OCI-M2 (cell line): Measurements from ENCODE around the gene E2F1.
"Not testable (repeated sequence)": the region's sequence is repeated elsewhere in the genome, so short reads cannot be mapped to it uniquely, and the experiment has no call there.

Experiments used
- DNase-seq: peaks from one replicate; lab custom pipeline; 2025; ENCODE audit not compliant: unreplicated experiment; lab: John Stamatoyannopoulos, UW

The E2F1 gene

DNA sequence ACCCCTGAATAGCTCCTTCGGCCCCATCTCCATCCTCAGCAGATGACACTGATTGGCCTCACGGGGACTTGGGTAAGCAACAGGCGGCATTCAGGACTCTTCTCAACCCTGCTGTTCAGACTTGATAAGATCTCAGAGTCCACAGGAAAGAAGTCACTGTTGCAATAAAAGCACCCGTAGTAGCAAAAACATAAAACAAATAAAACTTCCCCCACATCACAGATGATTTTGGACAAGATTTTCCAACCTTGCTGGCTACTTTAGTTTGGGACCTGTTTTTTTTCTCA, 41.2 kb downstream of the E2F1 start:
- no peak for DNase-seq

DNA sequence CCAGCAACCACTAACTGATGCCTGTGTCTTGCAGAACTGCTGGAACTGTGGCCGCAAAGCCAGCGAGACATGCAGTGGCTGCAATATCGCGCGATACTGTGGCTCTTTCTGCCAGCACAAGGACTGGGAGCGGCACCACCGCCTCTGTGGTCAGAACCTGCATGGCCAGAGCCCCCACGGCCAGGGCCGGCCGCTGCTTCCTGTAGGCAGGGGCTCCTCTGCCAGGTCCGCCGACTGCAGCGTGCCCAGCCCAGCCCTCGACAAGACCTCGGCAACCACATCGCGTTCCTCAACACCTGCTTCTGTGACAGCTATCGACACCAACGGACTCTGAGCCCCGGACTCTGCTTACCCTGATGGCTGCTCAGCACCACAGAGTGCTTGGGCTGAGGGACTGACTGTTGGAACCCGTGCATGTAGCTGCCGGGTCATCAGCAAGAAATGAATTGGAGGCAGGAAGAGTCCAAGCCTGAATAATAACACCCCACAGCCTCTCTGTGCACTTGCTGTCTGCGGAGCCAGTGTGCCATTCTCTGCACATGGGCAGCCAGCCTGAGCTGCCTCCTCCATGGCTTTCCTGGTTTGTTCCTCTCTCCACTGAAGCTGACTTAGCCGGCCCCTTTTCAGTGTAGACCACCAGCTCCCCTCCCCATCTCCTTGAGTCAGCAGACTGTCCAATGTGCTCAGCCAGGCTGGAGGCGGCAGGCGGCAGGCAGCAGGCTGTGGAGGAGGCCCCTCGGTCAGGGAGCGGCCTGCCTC, 41.7 kb downstream of the E2F1 start:
- DNase-seq = no peak

DNA sequence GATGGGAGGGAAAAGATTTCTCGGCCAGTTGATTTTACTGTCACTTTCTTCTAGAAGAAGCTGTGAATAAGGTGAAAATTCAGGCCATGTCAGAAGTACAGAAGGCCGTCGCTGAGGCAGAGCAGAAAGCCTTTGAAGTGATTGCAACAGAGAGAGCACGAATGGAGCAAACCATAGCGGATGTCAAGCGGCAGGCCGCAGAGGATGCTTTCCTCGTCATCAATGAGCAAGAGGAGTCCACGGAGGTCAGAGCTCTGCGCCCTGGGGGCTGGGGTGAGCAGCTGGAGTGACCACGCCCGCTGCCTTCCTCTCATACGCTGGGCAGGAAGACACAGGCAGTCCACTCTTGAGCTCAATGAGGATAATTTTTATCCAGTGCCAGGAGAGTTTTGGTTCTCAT, 45.9 kb downstream of the E2F1 start:
- no peak for DNase-seq

DNA sequence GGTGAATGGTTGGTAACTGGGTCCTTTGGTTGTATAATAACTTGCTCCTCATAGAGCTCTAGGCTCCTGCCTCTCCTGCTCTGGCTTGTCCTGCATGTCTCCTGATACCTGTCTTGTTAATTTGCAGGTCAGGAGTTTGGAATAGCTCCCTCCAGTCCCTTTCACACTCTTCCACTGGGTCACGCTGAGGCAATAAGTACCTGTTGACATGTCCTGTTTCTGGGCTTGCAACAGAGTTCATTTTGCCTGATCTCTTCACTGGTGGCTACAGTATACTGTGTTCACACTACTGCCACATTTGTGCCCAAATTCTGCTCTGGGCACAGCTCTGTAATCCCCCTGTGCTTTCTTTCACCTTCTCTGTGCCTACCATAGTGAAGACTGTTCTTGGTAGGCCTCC, 49.4 kb downstream of the E2F1 start:
- DNase-seq = no peak

DNA sequence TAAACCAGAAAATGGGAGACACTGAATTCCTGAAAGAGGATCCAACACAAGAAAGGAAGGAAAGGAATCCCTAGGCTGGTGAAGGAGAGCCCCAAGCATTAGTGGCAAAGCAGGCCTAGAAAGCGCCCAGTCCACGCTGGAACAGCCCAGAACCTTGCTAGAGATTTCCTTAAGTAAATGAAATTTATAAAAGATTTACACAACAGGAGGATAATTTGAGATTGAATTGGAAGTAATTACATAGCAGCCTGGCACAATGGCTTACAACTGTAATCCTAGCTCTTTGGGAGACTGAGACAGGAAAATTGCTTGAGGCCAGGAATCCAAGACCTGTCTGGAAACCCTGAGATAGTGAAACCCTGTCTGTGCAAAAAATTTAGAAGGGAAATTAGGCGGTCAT, 50.8 kb downstream of the E2F1 start:
- no peak for DNase-seq

DNA sequence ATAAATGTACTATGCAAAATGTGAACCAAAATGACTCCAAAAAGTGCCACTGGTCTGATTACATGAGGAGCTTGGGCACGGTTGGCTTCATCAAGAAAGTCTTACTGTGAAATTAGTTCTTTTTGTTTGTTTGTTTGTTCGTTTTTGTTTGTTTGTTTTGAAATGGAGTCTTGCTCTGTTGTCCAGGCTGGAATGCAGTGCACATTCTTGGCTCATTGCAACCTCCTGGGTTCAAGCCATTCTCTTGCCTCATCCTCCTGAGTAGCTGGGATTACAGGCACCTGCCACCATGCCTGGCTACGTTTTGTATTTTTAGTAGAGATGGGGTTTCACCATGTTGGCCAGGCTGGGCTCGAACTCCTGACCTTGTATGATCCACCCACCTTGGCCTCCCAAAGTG, 54.3 kb downstream of the E2F1 start:
- not testable (repeated sequence) for DNase-seq

DNA sequence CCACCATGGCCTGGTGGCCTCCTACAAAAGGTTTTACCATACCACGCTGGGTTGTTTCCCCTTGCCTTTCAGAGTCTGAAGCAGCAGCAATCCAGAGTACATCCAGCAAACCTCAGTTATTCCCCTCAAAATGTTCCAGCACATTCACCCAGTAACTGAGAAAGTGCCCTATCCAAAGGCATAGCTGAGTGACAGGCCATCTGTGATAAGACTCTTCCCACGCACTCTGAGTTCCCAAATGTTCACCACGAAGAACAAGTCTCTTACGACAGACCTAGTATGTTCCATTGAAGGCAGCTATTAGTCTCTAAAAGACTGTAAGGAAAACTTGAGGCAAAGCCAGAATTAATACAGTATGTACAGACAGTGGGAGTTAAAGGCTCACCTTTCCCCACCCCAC, 55.7 kb downstream of the E2F1 start:
- DNase-seq = no peak

DNA sequence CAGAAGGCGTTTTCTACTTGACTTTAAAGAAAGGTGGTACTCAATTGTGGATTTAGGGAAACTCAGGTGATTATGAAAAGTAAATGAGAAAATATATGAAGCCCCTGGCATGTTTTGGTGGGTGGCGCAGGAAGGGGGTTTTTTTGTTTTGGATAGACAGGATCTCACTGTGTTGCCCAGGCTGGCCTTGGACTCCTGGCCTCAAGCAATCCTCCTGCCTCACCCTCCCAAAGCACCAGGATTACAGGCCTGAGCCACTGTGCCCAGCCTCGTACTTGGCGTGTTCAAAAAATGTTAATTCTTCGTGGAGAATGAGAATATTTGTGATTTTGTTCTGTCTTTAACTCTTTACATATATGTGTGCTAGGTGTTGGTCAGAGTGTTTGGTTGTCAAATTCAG, 56.2 kb downstream of the E2F1 start:
- DNase-seq = no peak

DNA sequence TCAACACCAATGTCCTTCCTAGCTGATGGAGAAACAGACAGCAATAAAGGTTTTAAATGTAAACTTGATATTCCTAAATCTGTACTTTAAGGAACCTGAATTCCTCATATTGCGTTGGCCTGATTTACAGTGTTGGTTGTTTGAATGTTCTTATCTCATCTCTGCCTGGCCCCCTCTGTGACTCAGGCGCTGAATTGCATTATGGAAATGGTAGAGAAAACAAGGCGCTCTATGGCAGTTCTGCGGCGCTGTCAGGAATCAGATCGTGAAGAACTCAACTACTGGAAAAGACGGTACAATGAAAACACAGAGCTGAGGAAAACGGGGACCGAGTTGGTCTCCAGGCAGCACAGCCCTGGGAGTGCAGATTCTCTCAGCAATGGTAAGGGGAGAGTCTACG, 56.7 kb downstream of the E2F1 start:
- no peak for DNase-seq

DNA sequence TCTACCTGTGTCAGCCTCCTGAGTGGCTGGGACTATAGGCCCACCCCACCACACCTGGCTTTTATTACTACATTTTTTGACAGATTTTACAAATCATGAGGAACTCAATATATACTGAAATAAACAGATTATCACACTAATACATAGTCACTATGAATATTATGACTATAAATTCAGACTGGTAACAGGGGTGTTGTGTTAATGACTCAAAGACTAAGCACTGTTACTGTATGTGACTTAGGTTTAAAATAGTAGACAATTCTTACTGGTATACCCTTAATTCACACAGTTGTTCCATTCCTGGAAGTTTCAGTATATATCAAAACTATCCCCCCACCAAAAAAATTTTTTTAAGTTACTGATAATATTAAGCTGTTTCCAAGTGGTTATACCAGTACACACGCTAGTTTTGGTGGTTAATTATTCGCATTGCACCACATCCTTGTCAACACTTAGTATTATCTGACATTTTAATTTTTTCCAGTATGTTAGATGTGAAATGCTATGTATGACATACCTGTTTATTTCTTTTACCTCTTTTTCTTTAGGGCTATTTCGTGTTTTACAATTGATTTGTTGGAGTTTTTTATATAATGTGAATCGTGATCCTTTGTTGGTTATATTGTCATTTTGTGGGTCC, 58.5 kb downstream of the E2F1 start:
- DNase-seq = no peak

DNA sequence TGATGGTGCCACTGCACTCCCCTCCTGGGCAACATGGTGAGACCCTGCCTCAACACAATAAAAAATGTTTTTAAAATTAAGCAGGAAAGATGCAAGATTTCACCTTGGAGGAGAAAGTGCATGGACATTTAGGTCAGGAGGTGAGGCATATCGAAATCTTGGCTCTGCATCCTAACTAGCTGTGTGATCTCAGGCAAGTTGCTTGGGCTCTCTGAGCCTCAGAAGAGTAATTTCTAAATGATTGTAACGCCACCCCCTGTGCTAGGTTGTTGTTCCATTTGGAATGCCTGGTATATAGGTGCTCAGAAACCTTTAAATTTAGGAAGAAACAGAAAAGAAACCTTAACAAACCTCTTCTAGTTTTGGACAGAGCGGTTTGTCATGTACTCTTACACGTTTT, 60.0 kb downstream of the E2F1 start:
- no peak for DNase-seq
